Measurements from ENCODE around the gene CHRNA4. TPM values are rescaled to one million over a fixed set of nuclear protein-coding genes. Genes with fewer than 3 reads are reported as not detected.

The CHRNA4 gene
- total and polyA plus RNA-seq, 12 donors: 0.06 to 0.57 (median 0.26) TPM; not detected in 5

GRCh38 chr20:63395723-63396122 is 34.6 kb upstream of the CHRNA4 start:
- H3K27me3 ChIP-seq: peaks cover 3% of the 10 kb centered on the region
- H3K36me3 ChIP-seq (replicated peaks in 1 of 2): no peaks in the 10 kb centered on the region
- no peak overlapping the region for H3K27ac ChIP-seq
- intact Hi-C loops (cut with DNase I): no loop called here
- 73 to 76% (median 74%) methylated on average over 14 of the region's 14 CpGs for WGBS, 4 donors
- H3K4me1 ChIP-seq (replicated peaks in 1 of 2): no peaks in the 10 kb centered on the region
- TF ChIP-seq CTCF (IDR thresholded peaks at IDR 0.05): no peak
- TF ChIP-seq POLR2A (IDR thresholded peaks at IDR 0.05): no peak
- no peak for DNase-seq
- H3K4me3 ChIP-seq: no peak overlapping the region
- no peaks in the 10 kb centered on the region for H3K9me3 ChIP-seq (replicated peaks in 1 of 3)

GRCh38 chr20:63394920-63395455 is 33.8 kb upstream of the CHRNA4 start:
- no peaks in the 10 kb centered on the region for H3K36me3 ChIP-seq (replicated peaks in 1 of 2)
- TF ChIP-seq POLR2A (IDR thresholded peaks at IDR 0.05): no peak
- no peak for TF ChIP-seq CTCF (IDR thresholded peaks at IDR 0.05)
- H3K9me3 ChIP-seq (replicated peaks in 1 of 3): no peaks in the 10 kb centered on the region
- DNase-seq: no peak
- H3K4me1 ChIP-seq (replicated peaks in 1 of 2): no peaks in the 10 kb centered on the region
- intact Hi-C loops (cut with DNase I): no loop called here
- H3K27ac ChIP-seq: no peak overlapping the region
- H3K27me3 ChIP-seq: peaks cover 3% of the 10 kb centered on the region
- H3K4me3 ChIP-seq: no peak overlapping the region
- WGBS, 4 donors: 60 to 74% (median 64%) methylated on average over 12 to 22 of the region's 22 CpGs

GRCh38 chr20:63394069-63394919 is 33.1 kb upstream of the CHRNA4 start:
- Histone ChIP-seq H3K27ac (no peak overlapping the region), H3K36me3 (replicated peaks in 1 of 2) (no peaks in the 10 kb centered on the region), H3K4me1 (replicated peaks in 1 of 2) (no peaks in the 10 kb centered on the region), H3K9me3 (replicated peaks in 1 of 3) (no peaks in the 10 kb centered on the region), H3K4me3 (no peak overlapping the region), H3K27me3 (peaks cover 3% of the 10 kb centered on the region)
- TF ChIP-seq POLR2A (IDR thresholded peaks at IDR 0.05) (no peak), CTCF (IDR thresholded peaks at IDR 0.05) (no peak)
- DNase-seq: no peak
- intact Hi-C loops (cut with DNase I): no loop called here
- 15 to 28% (median 22%) methylated on average over 20 to 32 of the region's 32 CpGs for WGBS, 4 donors

- Histone ChIP-seq H3K36me3 (replicated peaks in 1 of 2) (no peaks in the 10 kb centered on the region), H3K4me3 (no peak overlapping the region), H3K27me3 (peaks cover 3% of the 10 kb centered on the region), H3K4me1 (replicated peaks in 1 of 2) (no peaks in the 10 kb centered on the region), H3K27ac (no peak overlapping the region), H3K9me3 (replicated peaks in 1 of 3) (no peaks in the 10 kb centered on the region)
- intact Hi-C loops (cut with DNase I): no loop called here
- no peak for DNase-seq
- TF ChIP-seq CTCF (IDR thresholded peaks at IDR 0.05) (no peak), POLR2A (IDR thresholded peaks at IDR 0.05) (no peak)
- 78 to 83% (median 81%) methylated on average over 8 to 17 of the region's 17 CpGs for WGBS, 4 donors
Observed at GRCh38 chr20:63393566-63393965, 32.4 kb upstream of the CHRNA4 start.
